H9 (cell line): Measurements from ENCODE around the gene RASSF8. TPM values are rescaled to one million over a fixed set of nuclear protein-coding genes. Genes with fewer than 3 reads are reported as not detected.

Experiments used
- DNase-seq: peaks from one replicate; pipeline ENCODE4 v3.0.0-alpha.2; 2017
- H2AFZ ChIP-seq: one replicate; pipeline ENCODE4 v1.6.1; 2013; ENCODE audit warnings: mild to moderate bottlenecking, low read length, control low read depth, moderate library complexity
- H2AK5ac ChIP-seq: 2 replicates; pipeline ENCODE4 v1.6.1; 2013; ENCODE audit warnings: low read length, control low read depth, mixed read lengths; ENCODE audit not compliant: insufficient read length
- H2BK120ac ChIP-seq: one replicate; pipeline ENCODE4 v1.6.1; 2013; ENCODE audit warnings: low read depth, mild to moderate bottlenecking, low read length, control low read depth, inconsistent platforms; ENCODE audit not compliant: poor library complexity, severe bottlenecking
- H2BK12ac ChIP-seq: 2 replicates; pipeline ENCODE4 v1.6.1; 2013; ENCODE audit warnings: low read length, control low read depth, mixed read lengths, low read depth; ENCODE audit not compliant: insufficient read length
- H2BK15ac ChIP-seq: 2 replicates; pipeline ENCODE4 v1.6.1; 2013; ENCODE audit warnings: low read depth, low read length, control low read depth
- H2BK20ac ChIP-seq: one replicate; pipeline ENCODE4 v1.6.1; 2013; ENCODE audit warnings: low read depth, mild to moderate bottlenecking, low read length, control low read depth, inconsistent platforms; ENCODE audit not compliant: poor library complexity, severe bottlenecking
- H2BK5ac ChIP-seq: 2 replicates; pipeline ENCODE4 v1.6.1; 2013; ENCODE audit warnings: low read length, control low read depth, mixed read lengths; ENCODE audit not compliant: insufficient read length
- H3K14ac ChIP-seq: 2 replicates; pipeline ENCODE4 v1.6.1; 2013; ENCODE audit warnings: low read length, control low read depth; ENCODE audit not compliant: insufficient read depth
- H3K18ac ChIP-seq: 2 replicates; pipeline ENCODE4 v1.6.1; 2013; ENCODE audit warnings: low read depth, mild to moderate bottlenecking, mixed read lengths, low read length, control low read depth; ENCODE audit not compliant: insufficient read length
- H3K23ac ChIP-seq: 2 replicates; pipeline ENCODE4 v1.6.1; 2013; ENCODE audit warnings: low read length, control low read depth, mixed read lengths, low read depth; ENCODE audit not compliant: insufficient read length
- H3K23me2 ChIP-seq: 2 replicates; pipeline ENCODE4 v1.6.1; 2013; ENCODE audit warnings: low read depth, mild to moderate bottlenecking, mixed read lengths, low read length, control low read depth; ENCODE audit not compliant: insufficient read length, poor library complexity, severe bottlenecking
- H3K27ac ChIP-seq: 2 replicates; pipeline ENCODE4 v1.5.1; 2013; ENCODE audit warnings: low read length, control low read depth, mixed read lengths, low read depth; ENCODE audit not compliant: insufficient read length
- H3K27me3 ChIP-seq: 2 replicates; pipeline ENCODE4 v1.6.1; 2013; ENCODE audit warnings: low read length, control low read depth, inconsistent platforms; ENCODE audit not compliant: insufficient read depth
- H3K4ac ChIP-seq: 2 replicates; pipeline ENCODE4 v1.6.1; 2013; ENCODE audit warnings: low read depth, mild to moderate bottlenecking, control low read depth, inconsistent platforms, low read length, moderate library complexity
- H3K4me1 ChIP-seq: 2 replicates; pipeline ENCODE4 v1.6.1; 2013; ENCODE audit warnings: low read length, control low read depth, inconsistent platforms; ENCODE audit not compliant: insufficient read depth
- H3K4me2 ChIP-seq: 2 replicates; pipeline ENCODE4 v1.6.1; 2013; ENCODE audit warnings: low read length, control low read depth, mixed read lengths; ENCODE audit not compliant: insufficient read length, insufficient read depth
- H3K56ac ChIP-seq: 2 replicates; pipeline ENCODE4 v1.6.1; 2013; ENCODE audit warnings: low read depth, mild to moderate bottlenecking, mixed read lengths, low read length, control low read depth; ENCODE audit not compliant: insufficient read length
- H3K79me1 ChIP-seq: 2 replicates; pipeline ENCODE4 v1.6.1; 2013; ENCODE audit warnings: low read depth, mild to moderate bottlenecking, moderate library complexity, low read length, control low read depth, inconsistent platforms; ENCODE audit not compliant: insufficient read depth, poor library complexity, severe bottlenecking
- H3K79me2 ChIP-seq: 2 replicates; pipeline ENCODE4 v1.6.1; 2013; ENCODE audit warnings: low read length, control low read depth, inconsistent platforms; ENCODE audit not compliant: insufficient read depth
- H3K9ac ChIP-seq: 2 replicates; pipeline ENCODE4 v1.6.1; 2013; ENCODE audit warnings: low read length, control low read depth, mixed read lengths; ENCODE audit not compliant: insufficient read length; ENCODE audit errors: extremely low read depth
- H3K9me3 ChIP-seq: one replicate; pipeline ENCODE4 v1.6.1; 2013; ENCODE audit warnings: low read depth, low read length, inconsistent platforms; ENCODE audit not compliant: control insufficient read depth
- H3T11ph ChIP-seq: one replicate; pipeline ENCODE4 v1.6.1; 2013; ENCODE audit warnings: mild to moderate bottlenecking, low read length, control low read depth, inconsistent platforms
- H4K20me1 ChIP-seq: one replicate; pipeline ENCODE4 v1.6.1; 2013; ENCODE audit not compliant: control insufficient read depth, insufficient read length, insufficient read depth
- H4K5ac ChIP-seq: 2 replicates; pipeline ENCODE4 v1.6.1; 2013; ENCODE audit warnings: low read depth, mild to moderate bottlenecking, mixed read lengths, low read length, control low read depth; ENCODE audit not compliant: insufficient read length
- H4K8ac ChIP-seq: replicated peaks from 2 replicates; pipeline ENCODE4 v1.6.1; 2013; ENCODE audit warnings: low read length, control low read depth, mixed read lengths, low read depth; ENCODE audit not compliant: insufficient read length
- H4K91ac ChIP-seq: 2 replicates; pipeline ENCODE4 v1.6.1; 2013; ENCODE audit warnings: low read depth, mild to moderate bottlenecking, moderate library complexity, mixed read lengths, low read length, control low read depth; ENCODE audit not compliant: insufficient read length
- H3K27ac Mint-ChIP-seq, 3 experiments: 2 replicates in 2 of 3; 3 replicates in 1 of 3; pipeline ENCODE4 v1.8.0; 2020 to 2021; ENCODE audit warnings: mixed read lengths in 3 of 3, mild to moderate bottlenecking in 1 of 3, moderate library complexity in 1 of 3
- H3K27me3 Mint-ChIP-seq: 2 replicates; pipeline ENCODE4 v1.8.0; 2021; ENCODE audit warnings: low read depth, mild to moderate bottlenecking, moderate library complexity, mixed read lengths
- H3K36me3 Mint-ChIP-seq, 3 experiments: 2 replicates in 2 of 3; 3 replicates in 1 of 3; pipeline ENCODE4 v1.8.0; 2020 to 2021; ENCODE audit warnings: low read depth in 3 of 3, mixed read lengths in 3 of 3; ENCODE audit not compliant: insufficient read depth in 1 of 3
- H3K4me1 Mint-ChIP-seq, 2 experiments: 2 replicates each; pipeline ENCODE4 v1.8.0; 2020; ENCODE audit warnings: mixed read lengths in 2 of 2
- H3K4me3 Mint-ChIP-seq, 2 experiments: 2 replicates in 1 of 2; 3 replicates in 1 of 2; pipeline ENCODE4 v1.8.0; 2020 to 2021; ENCODE audit warnings: mild to moderate bottlenecking in 2 of 2, mixed read lengths in 2 of 2, moderate library complexity in 1 of 2
- H3K9me3 Mint-ChIP-seq, 2 experiments: 2 replicates in 1 of 2; 3 replicates in 1 of 2; pipeline ENCODE4 v1.8.0; 2020; ENCODE audit warnings: mild to moderate bottlenecking in 2 of 2, mixed read lengths in 2 of 2, moderate library complexity in 1 of 2
- CTCF ChIP-seq: fragments of 200-600 bp; sonication (generic); conservative IDR thresholded peaks from 3 replicates; pipeline ENCODE4 v1.8.0; 2021; ENCODE audit warnings: antibody characterized with exemption, mild to moderate bottlenecking
- WGBS: extraction: QIAGEN DNeasy Blood & Tissue Kit; methylation state at CpG from one replicate; pipeline ENCODE4 v1.1.7; 2013; ENCODE audit warnings: missing lambda C conversion rate, low lambda C conversion rate, mixed read lengths; ENCODE audit not compliant: insufficient read length; ENCODE audit errors: extremely low coverage; 5-methylcytosine and 5-hydroxymethylcytosine counted together
- total RNA-seq: library from RNA; stranded (reverse); gene quantifications from 2 replicates; pipeline ENCODE4 v1.2.1, GENCODE V29; 2021

The RASSF8 gene
- total RNA-seq, 1 experiment from 2014 or later, result 38.8 TPM

- no peak for DNase-seq
Measured at GRCh38 chr12:25939606-25940005, 18.9 kb upstream of the RASSF8 start.

More at GRCh38 chr12:25939606-25940005, 18.9 kb upstream of the RASSF8 start:
- H4K5ac ChIP-seq, result no peak overlapping the region
- no peaks in the 10 kb centered on the region for H4K20me1 ChIP-seq
- H3K14ac ChIP-seq, result no peak overlapping the region
- no peaks in the 10 kb centered on the region for H3K79me1 ChIP-seq
- H3K4ac ChIP-seq, result no peak overlapping the region
- H3K18ac ChIP-seq, result no peak overlapping the region
- no peak overlapping the region for H4K91ac ChIP-seq
- no peak overlapping the region for H2BK15ac ChIP-seq
- H3K27ac ChIP-seq, result no peak overlapping the region
- H3K56ac ChIP-seq, result no peak overlapping the region
- H2AK5ac ChIP-seq, result no peak overlapping the region
- peaks cover 20% of the 10 kb centered on the region in 2 experiments for H3K4me1 Mint-ChIP-seq
- H3K27ac Mint-ChIP-seq, result no peak overlapping the region
- no peak overlapping the region for H2BK12ac ChIP-seq
- peaks cover 5% of the 10 kb centered on the region; the same call in 1 of the 2 replicates for H3K4me1 ChIP-seq
- H2BK5ac ChIP-seq, result no peak overlapping the region
- no peak for TF ChIP-seq CTCF
- H3K4me3 Mint-ChIP-seq, result no peak overlapping the region
- H4K8ac ChIP-seq, result no peak overlapping the region
- WGBS, result no CpG with 5 or more reads among the region's 2 CpGs
- no peak overlapping the region for H3T11ph ChIP-seq
- no peak overlapping the region for H3K9ac ChIP-seq
- no peaks in the 10 kb centered on the region for H3K9me3 Mint-ChIP-seq
- 0 out of 2 replicates have a peak, but pooled peaks cover 1% of the 10 kb centered on the region for H3K27me3 Mint-ChIP-seq
- no peaks in the 10 kb centered on the region for H3K27me3 ChIP-seq
- H2AFZ ChIP-seq, result no peak overlapping the region
- H3K23ac ChIP-seq, result no peak overlapping the region
- no peaks in the 10 kb centered on the region for H3K9me3 ChIP-seq
- no peak overlapping the region for H3K4me2 ChIP-seq
- H3K79me2 ChIP-seq, result no peaks in the 10 kb centered on the region
- no peak overlapping the region for H2BK120ac ChIP-seq
- H3K36me3 Mint-ChIP-seq, result no peaks in the 10 kb centered on the region; a peak in 1 of 7 replicates
- no peaks in the 10 kb centered on the region for H3K23me2 ChIP-seq
- no peak overlapping the region for H2BK20ac ChIP-seq
